Spleen (tissue), 7 donors: ENCODE data around the gene MAP3K2.

Experiments used
- CTCF ChIP-seq, 11 experiments: fragments of 200-600 bp in 7 of 11; fragments of 450-650 bp in 4 of 11; sonication (generic) in 4 of 11; IDR thresholded peaks in 8 of 11; conservative IDR thresholded peaks in 3 of 11; 1 replicate in 7 of 11; 2 replicates in 4 of 11; pipeline versions ENCODE4 v1.4.0 to v1.8.0; 2016 to 2021; ENCODE audit warnings: antibody characterized with exemption in 11 of 11, inconsistent platforms in 4 of 11, mild to moderate bottlenecking in 1 of 11
- POLR2A ChIP-seq, 3 donors: fragments of 450-650 bp; IDR thresholded peaks; one replicate each; pipeline ENCODE4 v1.5.1; 2017; ENCODE audit warnings: antibody characterized with exemption in 3 of 3, mild to moderate bottlenecking in 1 of 3
- POLR2AphosphoS5 ChIP-seq, 3 donors: sonication (generic); formaldehyde crosslinking; IDR thresholded peaks; one replicate each; pipeline ENCODE4 v1.5.1; 2017; ENCODE audit warnings: antibody characterized with exemption in 3 of 3
- donor health status: DM: no; HTN: no; CAD: no; lungs with moderate emphysema.
- donor health status: DM: no; HTN: no; CAD: no.
- donor health status: DM: no; HTN: no; CAD: no.

- TF ChIP-seq CTCF (IDR thresholded peaks at IDR 0.05 in 8 of 11, conservative IDR thresholded peaks at IDR 0.05 in 3 of 11) (no peak), POLR2A (IDR thresholded peaks at IDR 0.05) (no peak), POLR2AphosphoS5 (IDR thresholded peaks at IDR 0.05) (no peak)
Observed at GRCh38 chr2:127428057-127428814, 40.5 kb upstream of the MAP3K2 start.
